ENCODE data around the gene CFAP61. TPM values are rescaled to one million over a fixed set of nuclear protein-coding genes. Genes with fewer than 3 reads are reported as not detected.

The CFAP61 gene
- total and polyA plus RNA-seq, 5 experiments from 2014 or later, result not detected

- peak overlapping the region in 6 of 10 donors; percentile 58 to 85 (median 76) for H3K4me3 Mint-ChIP-seq
- no peaks in the 10 kb centered on the region for H3K9me3 Mint-ChIP-seq
- H3K27ac Mint-ChIP-seq, result peak overlapping the region in 7 of 10 donors; percentile 36 to 92 (median 75)
- POLR2A ChIA-PET, result no interaction called here
- no peaks in the 10 kb centered on the region for H3K36me3 Mint-ChIP-seq
- DNase-seq (peak in 3 of 10 donors; percentile 23 to 55 (median 50)), ATAC-seq (peak in 1 of 2 donors; percentile 48)
- peaks cover 0 to 10% (median 4%) of the 10 kb centered on the region in 4 donors for H3K4me1 Mint-ChIP-seq
- peaks cover 5 to 14% (median 10%) of the 10 kb centered on the region in 5 donors for H3K27me3 Mint-ChIP-seq
Measured at GRCh38 chr20:20083807-20084206, 31.5 kb downstream of the CFAP61 start.

- Mint-ChIP-seq H3K36me3 (no peaks in the 10 kb centered on the region), H3K27me3 (peaks cover 5 to 14% (median 10%) of the 10 kb centered on the region in 5 donors), H3K4me3 (peak overlapping the region in 5 of 10 donors; percentile 58 to 85 (median 78)), H3K9me3 (no peaks in the 10 kb centered on the region), H3K27ac (peak overlapping the region in 5 of 10 donors; percentile 25 to 92 (median 70)), H3K4me1 (peaks cover 0 to 10% (median 4%) of the 10 kb centered on the region in 4 donors)
- ATAC-seq (no peak), DNase-seq (no peak)
- POLR2A ChIA-PET, result no interaction called here
Measured at GRCh38 chr20:20084296-20084752, 32.0 kb downstream of the CFAP61 start.

GRCh38 chr20:20085071-20085470 lies 32.7 kb downstream of the CFAP61 start:
- Mint-ChIP-seq H3K4me3 (no peak overlapping the region), H3K27me3 (peaks cover 5 to 16% (median 10%) of the 10 kb centered on the region in 5 donors), H3K36me3 (no peaks in the 10 kb centered on the region), H3K4me1 (peaks cover 0 to 10% (median 4%) of the 10 kb centered on the region in 4 donors), H3K9me3 (no peaks in the 10 kb centered on the region), H3K27ac (peak overlapping the region in 1 of 10 donors; percentile 31)
- ATAC-seq (no peak), DNase-seq (no peak)
- POLR2A ChIA-PET, result no interaction called here

GRCh38 chr20:20085812-20086211 lies 33.5 kb downstream of the CFAP61 start:
- DNase-seq, result no peak
- POLR2A ChIA-PET, result no interaction called here
- Mint-ChIP-seq H3K36me3 (no peaks in the 10 kb centered on the region), H3K9me3 (no peaks in the 10 kb centered on the region), H3K4me1 (peaks cover 0 to 10% (median 4%) of the 10 kb centered on the region in 4 donors), H3K27ac (no peak overlapping the region), H3K27me3 (peaks cover 5 to 19% (median 10%) of the 10 kb centered on the region in 5 donors), H3K4me3 (no peak overlapping the region)
- ATAC-seq, result no peak

- POLR2A ChIA-PET, result no interaction called here
- no peaks in the 10 kb centered on the region for H3K36me3 Mint-ChIP-seq
- no peaks in the 10 kb centered on the region for H3K9me3 Mint-ChIP-seq
- no peak for DNase-seq
- H3K4me3 Mint-ChIP-seq, result no peak overlapping the region
- H3K27me3 Mint-ChIP-seq, result peaks cover 4 to 22% (median 8%) of the 10 kb centered on the region in 5 donors
- no peak for ATAC-seq
- H3K4me1 Mint-ChIP-seq, result peaks cover 0 to 8% (median 3%) of the 10 kb centered on the region in 4 donors
- no peak overlapping the region for H3K27ac Mint-ChIP-seq
Measured at GRCh38 chr20:20089018-20089417, 36.7 kb downstream of the CFAP61 start.

- H3K4me1 Mint-ChIP-seq, result peaks cover 0 to under 1% (median 0%) of the 10 kb centered on the region in 4 donors
- H3K4me3 Mint-ChIP-seq, result no peak overlapping the region
- no peaks in the 10 kb centered on the region for H3K9me3 Mint-ChIP-seq
- DNase-seq (no peak), ATAC-seq (no peak)
- POLR2A ChIA-PET, result no interaction called here
- H3K27me3 Mint-ChIP-seq, result peaks cover 4 to 21% (median 8%) of the 10 kb centered on the region in 5 donors
- no peak overlapping the region for H3K27ac Mint-ChIP-seq
- no peaks in the 10 kb centered on the region for H3K36me3 Mint-ChIP-seq
Measured at GRCh38 chr20:20089939-20090338, 37.6 kb downstream of the CFAP61 start.

- H3K27ac Mint-ChIP-seq, result no peak overlapping the region
Measured at GRCh38 chr20:20092827-20093226, 40.5 kb downstream of the CFAP61 start.

GRCh38 chr20:20094410-20094809 lies 42.1 kb downstream of the CFAP61 start:
- H3K27me3 Mint-ChIP-seq, result peaks cover 3 to 32% (median 10%) of the 10 kb centered on the region in 5 donors
- POLR2A ChIA-PET, result no interaction called here

More at GRCh38 chr20:20092827-20093226, 40.5 kb downstream of the CFAP61 start:
- Mint-ChIP-seq H3K9me3 (no peaks in the 10 kb centered on the region), H3K4me3 (no peak overlapping the region), H3K27me3 (peaks cover 3 to 27% (median 10%) of the 10 kb centered on the region in 5 donors), H3K36me3 (no peaks in the 10 kb centered on the region), H3K4me1 (no peaks in the 10 kb centered on the region)
- POLR2A ChIA-PET, result no interaction called here
- DNase-seq (no peak), ATAC-seq (no peak)

GRCh38 chr20:20095114-20095872 lies 43.0 kb downstream of the CFAP61 start:
- Mint-ChIP-seq H3K27me3 (peaks cover 3 to 32% (median 10%) of the 10 kb centered on the region in 5 donors), H3K4me1 (no peaks in the 10 kb centered on the region), H3K27ac (no peak overlapping the region), H3K4me3 (no peak overlapping the region), H3K36me3 (no peaks in the 10 kb centered on the region), H3K9me3 (no peaks in the 10 kb centered on the region)
- ATAC-seq (no peak), DNase-seq (no peak)
- POLR2A ChIA-PET, result no interaction called here

More at GRCh38 chr20:20094410-20094809, 42.1 kb downstream of the CFAP61 start:
- ATAC-seq (no peak), DNase-seq (no peak)
- Mint-ChIP-seq H3K27ac (no peak overlapping the region), H3K4me3 (no peak overlapping the region), H3K9me3 (no peaks in the 10 kb centered on the region), H3K4me1 (no peaks in the 10 kb centered on the region), H3K36me3 (no peaks in the 10 kb centered on the region)

- H3K36me3 Mint-ChIP-seq, result no peaks in the 10 kb centered on the region
Measured at GRCh38 chr20:20096421-20096820, 44.1 kb downstream of the CFAP61 start.

GRCh38 chr20:20100881-20101280 lies 48.5 kb downstream of the CFAP61 start:
- Mint-ChIP-seq H3K4me1 (no peaks in the 10 kb centered on the region), H3K36me3 (no peaks in the 10 kb centered on the region), H3K27me3 (peaks cover 11 to 44% (median 13%) of the 10 kb centered on the region in 5 donors), H3K27ac (no peak overlapping the region), H3K9me3 (no peaks in the 10 kb centered on the region), H3K4me3 (no peak overlapping the region)
- no peak for ATAC-seq
- DNase-seq, result no peak
- POLR2A ChIA-PET, result no interaction called here

More at GRCh38 chr20:20096421-20096820, 44.1 kb downstream of the CFAP61 start:
- Mint-ChIP-seq H3K4me1 (no peaks in the 10 kb centered on the region), H3K9me3 (no peaks in the 10 kb centered on the region), H3K27ac (no peak overlapping the region), H3K27me3 (peaks cover 2 to 26% (median 9%) of the 10 kb centered on the region in 5 donors), H3K4me3 (no peak overlapping the region)
- ATAC-seq (no peak), DNase-seq (no peak)
- POLR2A ChIA-PET, result no interaction called here

- Mint-ChIP-seq H3K4me1 (no peaks in the 10 kb centered on the region), H3K27ac (no peak overlapping the region), H3K36me3 (no peaks in the 10 kb centered on the region), H3K9me3 (no peaks in the 10 kb centered on the region), H3K4me3 (no peak overlapping the region), H3K27me3 (peaks cover 11 to 41% (median 15%) of the 10 kb centered on the region in 5 donors)
- POLR2A ChIA-PET, result no interaction called here
- DNase-seq (no peak), ATAC-seq (no peak)
Measured at GRCh38 chr20:20102163-20102562, 49.8 kb downstream of the CFAP61 start.

GRCh38 chr20:20102716-20103258 lies 50.5 kb downstream of the CFAP61 start:
- no peak overlapping the region for H3K27ac Mint-ChIP-seq
- ATAC-seq (no peak), DNase-seq (no peak)
- H3K9me3 Mint-ChIP-seq, result no peaks in the 10 kb centered on the region
- no peaks in the 10 kb centered on the region for H3K4me1 Mint-ChIP-seq
- POLR2A ChIA-PET, result no interaction called here
- no peak overlapping the region for H3K4me3 Mint-ChIP-seq
- H3K27me3 Mint-ChIP-seq, result peaks cover 8 to 35% (median 11%) of the 10 kb centered on the region in 5 donors
- no peaks in the 10 kb centered on the region for H3K36me3 Mint-ChIP-seq

Data from naive thymus-derived CD8-positive, alpha-beta T cell (primary cell).